ENCODE measurements around the gene DENND4B. TPM values are rescaled to one million over a fixed set of nuclear protein-coding genes. Genes with fewer than 3 reads are reported as not detected.

DENND4B gene
- total RNA-seq, 1 donor from 2014 or later, result 2.7 TPM

DNA sequence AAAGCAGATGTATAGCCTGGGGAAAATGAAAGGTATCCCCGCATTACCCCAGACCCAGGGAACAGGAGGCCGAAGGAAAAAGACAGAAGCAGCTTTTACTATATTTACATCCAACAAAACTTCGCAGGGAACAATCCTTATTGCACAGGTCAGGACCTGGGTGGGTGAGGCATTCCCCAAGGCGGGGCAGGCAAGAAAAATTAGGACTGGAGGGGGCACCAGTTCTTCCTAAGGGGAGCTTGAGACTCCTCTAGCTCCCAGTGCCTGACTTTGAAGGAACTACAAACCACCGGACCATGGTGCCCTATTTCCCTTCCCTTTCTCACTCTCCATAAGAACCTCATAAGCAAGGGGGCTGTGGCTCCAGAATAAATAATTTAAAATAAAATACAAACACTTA, 17.1 kb downstream of the DENND4B start:
- Mint-ChIP-seq H3K9me3 (no peaks in the 10 kb centered on the region), H3K4me3 (peak overlapping the region; percentile 7), H3K27me3 (ENCODE audit: insufficient read depth, low read depth) (peaks cover 2% of the 10 kb centered on the region), H3K36me3 (peaks cover 8% of the 10 kb centered on the region), H3K4me1 (no peaks in the 10 kb centered on the region), H3K27ac (peak overlapping the region; percentile 50)
- H3K9me3 ChIP-seq (ENCODE audit: low read depth), result no peaks in the 10 kb centered on the region
- H3K36me3 ChIP-seq, result no peaks in the 10 kb centered on the region
- no peak overlapping the region for H3K4me2 ChIP-seq
- no peak overlapping the region for H3K27ac ChIP-seq
- H4K20me1 ChIP-seq (ENCODE audit: low read depth), result no peaks in the 10 kb centered on the region
- no peaks in the 10 kb centered on the region for H3K27me3 ChIP-seq
- DNase-seq (ENCODE audit: low spot score), result no peak
- H3K79me2 ChIP-seq (ENCODE audit: low read depth), result peaks cover 4% of the 10 kb centered on the region
- no peak overlapping the region for H3K4me3 ChIP-seq
- no peak overlapping the region for H2AFZ ChIP-seq (replicated peaks)
- H3K4me1 ChIP-seq, result no peaks in the 10 kb centered on the region
- no peak overlapping the region for H3K9ac ChIP-seq
- TF ChIP-seq EZH2 (IDR thresholded peaks at IDR 0.05) (no peak), EZH2phosphoT487 (IDR thresholded peaks at IDR 0.05) (no peak)
- TF ChIP-seq, protein P1, sequence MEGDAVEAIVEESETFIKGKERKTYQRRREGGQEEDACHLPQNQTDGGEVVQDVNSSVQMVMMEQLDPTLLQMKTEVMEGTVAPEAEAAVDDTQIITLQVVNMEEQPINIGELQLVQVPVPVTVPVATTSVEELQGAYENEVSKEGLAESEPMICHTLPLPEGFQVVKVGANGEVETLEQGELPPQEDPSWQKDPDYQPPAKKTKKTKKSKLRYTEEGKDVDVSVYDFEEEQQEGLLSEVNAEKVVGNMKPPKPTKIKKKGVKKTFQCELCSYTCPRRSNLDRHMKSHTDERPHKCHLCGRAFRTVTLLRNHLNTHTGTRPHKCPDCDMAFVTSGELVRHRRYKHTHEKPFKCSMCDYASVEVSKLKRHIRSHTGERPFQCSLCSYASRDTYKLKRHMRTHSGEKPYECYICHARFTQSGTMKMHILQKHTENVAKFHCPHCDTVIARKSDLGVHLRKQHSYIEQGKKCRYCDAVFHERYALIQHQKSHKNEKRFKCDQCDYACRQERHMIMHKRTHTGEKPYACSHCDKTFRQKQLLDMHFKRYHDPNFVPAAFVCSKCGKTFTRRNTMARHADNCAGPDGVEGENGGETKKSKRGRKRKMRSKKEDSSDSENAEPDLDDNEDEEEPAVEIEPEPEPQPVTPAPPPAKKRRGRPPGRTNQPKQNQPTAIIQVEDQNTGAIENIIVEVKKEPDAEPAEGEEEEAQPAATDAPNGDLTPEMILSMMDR (IDR thresholded peaks at IDR 0.05), result no peak
- peaks cover 13% of the 10 kb centered on the region for H3F3A ChIP-seq (ENCODE audit: low read depth)

DNA sequence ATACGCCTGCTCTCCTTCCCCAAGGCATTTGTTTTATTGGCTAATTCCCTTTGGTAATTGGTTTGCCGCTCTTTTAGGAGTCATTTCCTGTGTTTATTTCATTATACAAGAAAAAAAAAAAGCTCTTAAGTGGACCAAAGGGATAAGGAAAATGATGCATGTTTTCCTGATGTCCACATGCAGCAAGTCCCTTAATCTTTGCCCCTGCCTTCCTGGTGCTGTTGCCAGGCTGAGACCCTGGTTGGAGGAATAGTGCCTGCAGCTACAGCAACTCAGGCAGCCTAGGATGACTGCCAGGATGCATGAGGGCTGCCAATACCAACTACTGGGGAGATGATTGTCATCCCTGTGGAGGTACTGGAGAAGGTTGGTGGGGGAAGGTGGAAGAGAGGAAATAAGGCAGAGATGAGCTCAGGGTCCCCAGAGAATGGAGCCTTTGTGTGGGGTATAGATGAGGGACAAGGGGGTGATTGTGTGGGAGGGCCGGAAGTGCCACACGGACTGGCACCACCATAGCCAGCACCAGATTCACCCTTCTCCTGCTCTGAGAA, 17.7 kb downstream of the DENND4B start:
- Mint-ChIP-seq H3K27ac (no peak overlapping the region), H3K36me3 (peaks cover 5% of the 10 kb centered on the region)
- H3K4me2 ChIP-seq, result no peak overlapping the region

DNA sequence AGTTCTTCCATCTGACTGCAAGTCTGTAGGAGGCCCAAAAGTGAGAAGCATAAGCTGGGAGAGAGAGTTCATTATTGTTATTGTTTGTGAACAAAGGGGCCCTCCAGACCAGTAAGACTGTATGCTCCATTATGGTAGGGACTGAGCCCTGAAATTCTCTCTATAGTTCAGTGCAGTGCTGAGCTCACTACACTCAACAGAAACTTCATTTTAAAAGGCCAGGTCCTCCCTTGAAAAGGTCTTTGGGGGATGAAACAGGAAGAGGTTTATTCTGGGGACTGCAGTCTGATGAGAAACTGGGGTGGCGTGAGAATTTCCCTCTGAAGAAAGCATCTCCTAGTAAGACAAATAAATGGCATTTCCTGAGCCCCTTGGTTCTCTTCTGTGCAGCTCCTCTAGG, 18.3 kb downstream of the DENND4B start:
- no peak overlapping the region for H3K4me2 ChIP-seq
- H3F3A ChIP-seq (ENCODE audit: low read depth), result peaks cover 25% of the 10 kb centered on the region
- H3K27me3 ChIP-seq, result no peaks in the 10 kb centered on the region
- H3K27ac ChIP-seq, result no peak overlapping the region
- H3K36me3 ChIP-seq, result no peaks in the 10 kb centered on the region
- Mint-ChIP-seq H3K27ac (peak overlapping the region; percentile 1), H3K9me3 (no peaks in the 10 kb centered on the region), H3K4me1 (peaks cover 4% of the 10 kb centered on the region), H3K36me3 (peaks cover 5% of the 10 kb centered on the region), H3K4me3 (no peak overlapping the region), H3K27me3 (ENCODE audit: insufficient read depth, low read depth) (peaks cover 4% of the 10 kb centered on the region)
- no peak overlapping the region for H3K9ac ChIP-seq
- DNase-seq (ENCODE audit: low spot score), result no peak
- no peaks in the 10 kb centered on the region for H3K4me1 ChIP-seq
- no peak overlapping the region for H3K4me3 ChIP-seq
- no peak overlapping the region for H2AFZ ChIP-seq (replicated peaks)
- H3K9me3 ChIP-seq (ENCODE audit: low read depth), result no peaks in the 10 kb centered on the region
- TF ChIP-seq EZH2 (IDR thresholded peaks at IDR 0.05) (no peak), EZH2phosphoT487 (IDR thresholded peaks at IDR 0.05) (no peak)
- TF ChIP-seq, protein P1 (IDR thresholded peaks at IDR 0.05), result no peak
- H4K20me1 ChIP-seq (ENCODE audit: low read depth), result no peaks in the 10 kb centered on the region
- peaks cover 10% of the 10 kb centered on the region for H3K79me2 ChIP-seq (ENCODE audit: low read depth)

More for the DNA sequence above, 17.7 kb downstream of the DENND4B start:
- Mint-ChIP-seq H3K4me1 (peaks cover under 1% of the 10 kb centered on the region), H3K27me3 (ENCODE audit: insufficient read depth, low read depth) (peaks cover 4% of the 10 kb centered on the region), H3K9me3 (no peaks in the 10 kb centered on the region), H3K4me3 (no peak overlapping the region)
- Histone ChIP-seq H3K9ac (no peak overlapping the region), H3K4me3 (no peak overlapping the region), H3K27me3 (no peaks in the 10 kb centered on the region), H3K36me3 (no peaks in the 10 kb centered on the region), H3K79me2 (ENCODE audit: low read depth) (peaks cover 9% of the 10 kb centered on the region), H3F3A (ENCODE audit: low read depth) (peaks cover 19% of the 10 kb centered on the region), H3K4me1 (no peaks in the 10 kb centered on the region), H3K27ac (no peak overlapping the region), H3K9me3 (ENCODE audit: low read depth) (no peaks in the 10 kb centered on the region), H4K20me1 (ENCODE audit: low read depth) (no peaks in the 10 kb centered on the region), H2AFZ (replicated peaks) (no peak overlapping the region)
- no peak for DNase-seq (ENCODE audit: low spot score)
- no peak for TF ChIP-seq EZH2 (IDR thresholded peaks at IDR 0.05)
- no peak for TF ChIP-seq EZH2phosphoT487 (IDR thresholded peaks at IDR 0.05)
- TF ChIP-seq, protein P1 (IDR thresholded peaks at IDR 0.05), result no peak
